Kidney epithelial cell (primary cell): ENCODE results near the gene PSMG4. TPM values are rescaled to one million over a fixed set of nuclear protein-coding genes. Genes with fewer than 3 reads are reported as not detected.

ENCODE experiments used
- DNase-seq: peaks from one replicate; pipeline ENCODE4 v3.0.0-alpha.2; 2010; ENCODE audit warnings: low read depth
- H3K27me3 ChIP-seq: 2 replicates; pipeline ENCODE4 v1.6.0; 2011; ENCODE audit warnings: low read length; ENCODE audit not compliant: control insufficient read depth, insufficient read depth
- H3K36me3 ChIP-seq: 2 replicates; pipeline ENCODE4 v1.5.1; 2011; ENCODE audit warnings: low read length; ENCODE audit not compliant: control insufficient read depth, insufficient read depth
- H3K4me3 ChIP-seq: 2 replicates; pipeline ENCODE4 v1.5.1; 2011; ENCODE audit warnings: low read depth, mild to moderate bottlenecking, control low read depth, low read length
- CTCF ChIP-seq: IDR thresholded peaks from 2 replicates; pipeline ENCODE4 v1.5.1; 2011; ENCODE audit warnings: mild to moderate bottlenecking, moderate library complexity, low read length, control low read depth, inconsistent platforms; ENCODE audit not compliant: insufficient read depth, poor library complexity, severe bottlenecking
- total RNA-seq: library from RNA; depleted of rRNA; stranded (reverse); fragments of >200 nt; gene quantifications from 2 replicates; pipeline ENCODE4 v1.2.3, GENCODE V29; 2015

The PSMG4 gene
- total RNA-seq, 1 donor from 2014 or later: 26.5 TPM

- TF ChIP-seq CTCF: no peak
Observed at GRCh38 chr6:3286641-3287171, 28.0 kb downstream of the PSMG4 start.

DNA sequence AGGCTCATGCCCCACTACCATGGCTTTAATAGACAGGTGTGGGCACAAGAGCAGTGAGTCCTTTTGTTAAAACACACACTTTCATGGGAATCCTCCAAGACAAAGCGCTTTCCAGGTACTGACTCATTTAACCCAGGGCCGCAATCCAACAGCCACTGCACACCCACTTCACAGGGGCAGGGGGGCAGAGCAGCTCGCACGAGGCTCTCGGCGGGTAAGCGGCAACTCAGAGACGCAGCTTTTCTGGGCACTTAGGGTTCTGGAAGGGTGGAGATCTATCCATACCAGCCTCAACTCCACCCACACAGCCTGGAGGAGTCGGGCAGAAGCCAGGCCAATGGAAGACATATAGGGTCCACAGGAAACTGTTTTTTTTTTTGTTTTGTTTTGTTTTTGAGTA lies 28.6 kb downstream of the PSMG4 start:
- H3K4me3 ChIP-seq: no peak overlapping the region
- no peak for DNase-seq
- no peaks in the 10 kb centered on the region for H3K27me3 ChIP-seq
- H3K36me3 ChIP-seq: no peaks in the 10 kb centered on the region
- TF ChIP-seq CTCF: no peak

More at GRCh38 chr6:3286641-3287171, 28.0 kb downstream of the PSMG4 start:
- Histone ChIP-seq H3K27me3 (no peaks in the 10 kb centered on the region), H3K4me3 (no peak overlapping the region), H3K36me3 (no peaks in the 10 kb centered on the region)
- DNase-seq: no peak

DNA sequence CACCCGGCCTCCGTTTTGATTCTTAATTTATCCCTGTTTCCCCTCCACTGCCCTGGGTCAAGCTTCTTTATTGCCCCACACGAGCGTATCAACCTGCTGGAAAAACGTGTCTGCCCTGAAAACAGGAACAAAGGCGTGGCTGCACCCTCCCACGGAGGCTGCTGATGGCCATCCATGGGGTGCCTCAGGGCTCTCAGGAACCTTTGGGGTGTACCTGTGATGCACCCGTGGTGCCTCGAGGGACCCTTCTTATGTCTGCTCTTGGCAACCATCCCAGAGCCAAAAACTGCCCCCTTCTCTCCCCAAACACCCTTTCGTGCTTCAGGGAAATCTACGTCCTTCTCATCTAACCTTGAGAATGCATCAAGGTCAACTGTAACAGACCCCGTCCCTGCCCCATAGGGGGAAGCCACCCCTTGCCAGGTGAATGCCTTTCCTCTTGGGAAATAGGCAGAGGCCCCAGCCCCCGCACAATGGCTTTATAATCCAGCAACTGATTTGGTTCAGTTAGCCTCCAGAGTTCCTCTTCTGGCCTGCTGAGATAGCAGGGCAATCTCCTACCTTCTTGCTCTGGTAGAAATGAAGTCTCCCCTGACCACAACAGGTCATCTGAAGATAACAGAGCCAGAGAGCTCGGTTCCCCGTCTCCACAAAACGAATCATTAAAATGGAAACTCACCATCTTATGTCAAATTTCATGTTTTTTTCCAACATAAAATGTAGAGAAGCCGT lies 29.4 kb downstream of the PSMG4 start:
- DNase-seq: no peak
- TF ChIP-seq CTCF: no peak

DNA sequence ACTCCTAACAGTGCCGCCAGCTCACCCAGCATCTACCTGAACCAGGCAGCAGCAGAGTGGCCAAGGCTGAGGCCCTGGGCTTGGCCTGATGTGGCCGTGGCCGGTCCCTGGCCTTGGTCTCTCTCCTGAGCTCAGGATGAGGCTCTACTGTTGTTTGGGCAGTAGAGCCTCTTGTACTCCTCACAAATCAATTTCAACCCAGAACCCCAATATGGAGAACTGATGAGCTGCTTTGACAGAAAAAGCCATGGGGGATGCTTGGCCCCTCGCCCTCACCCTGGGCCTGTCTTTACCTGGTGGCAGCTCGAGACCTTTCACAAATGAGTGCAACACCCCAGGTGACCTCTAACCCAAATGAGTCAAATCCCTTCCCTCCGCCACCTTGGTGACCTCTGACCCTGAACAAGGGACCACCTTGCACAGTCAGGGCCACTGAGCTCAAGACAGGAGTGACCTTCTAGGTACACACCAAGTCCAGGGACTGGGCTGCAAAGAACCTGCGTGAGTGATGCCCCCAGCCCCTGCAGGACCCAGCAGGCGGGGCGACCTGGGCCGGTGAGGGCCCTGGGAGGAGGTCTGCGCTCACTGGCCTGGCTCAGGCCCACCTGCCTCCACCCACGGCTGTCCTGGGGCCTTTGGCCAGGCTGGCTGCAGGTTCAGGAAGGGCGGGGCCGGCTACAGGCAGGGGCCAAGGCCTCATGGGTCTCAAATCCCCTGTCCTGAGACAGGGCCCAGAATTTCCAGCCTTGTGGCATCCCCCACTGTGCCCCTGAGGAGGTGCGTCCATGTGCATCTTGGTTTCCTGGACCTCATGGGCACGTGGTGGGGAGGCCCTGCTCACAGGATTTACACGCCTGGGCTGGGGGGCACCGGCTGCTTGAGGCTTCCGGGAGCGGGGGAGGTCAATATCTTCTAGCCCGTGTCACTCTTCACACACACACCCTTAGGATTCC lies 30.2 kb downstream of the PSMG4 start:
- Histone ChIP-seq H3K4me3 (no peak overlapping the region), H3K36me3 (no peaks in the 10 kb centered on the region), H3K27me3 (no peaks in the 10 kb centered on the region)
- DNase-seq: no peak
- no peak for TF ChIP-seq CTCF

More for the DNA sequence above, 29.4 kb downstream of the PSMG4 start:
- no peaks in the 10 kb centered on the region for H3K36me3 ChIP-seq
- H3K27me3 ChIP-seq: no peaks in the 10 kb centered on the region
- H3K4me3 ChIP-seq: no peak overlapping the region

DNA sequence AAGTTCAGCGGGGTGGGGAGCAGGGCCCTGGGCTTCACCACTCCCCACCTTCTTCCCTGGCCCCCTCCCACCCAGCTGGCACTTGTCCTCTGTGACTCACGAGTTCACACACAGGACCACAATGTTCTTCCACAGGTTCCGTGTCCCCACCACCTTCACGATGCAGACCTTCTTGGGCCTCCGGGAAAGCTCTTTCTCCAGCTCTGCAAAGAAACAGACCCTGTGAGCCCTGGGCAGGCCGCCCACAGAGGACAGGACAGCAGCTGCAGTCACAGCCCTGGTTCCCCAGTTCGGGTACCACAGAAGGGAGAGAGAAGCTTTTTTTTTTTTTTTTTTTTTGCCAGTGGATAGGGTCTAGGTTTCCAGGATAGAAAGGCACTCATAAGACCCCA lies 30.9 kb downstream of the PSMG4 start:
- peaks cover 2% of the 10 kb centered on the region for H3K27me3 ChIP-seq
- no peak for TF ChIP-seq CTCF

More for the DNA sequence above, 30.9 kb downstream of the PSMG4 start:
- Histone ChIP-seq H3K4me3 (no peak overlapping the region), H3K36me3 (no peaks in the 10 kb centered on the region)
- DNase-seq: no peak
